Inferior parietal cortex (tissue), 1 donor: Measurements from ENCODE around the gene KISS1.

Experiments
- DNase-seq: peaks from one replicate; pipeline ENCODE4 v3.0.0-alpha.2; 2016; ENCODE audit errors: extremely low spot score

Gene KISS1

DNA sequence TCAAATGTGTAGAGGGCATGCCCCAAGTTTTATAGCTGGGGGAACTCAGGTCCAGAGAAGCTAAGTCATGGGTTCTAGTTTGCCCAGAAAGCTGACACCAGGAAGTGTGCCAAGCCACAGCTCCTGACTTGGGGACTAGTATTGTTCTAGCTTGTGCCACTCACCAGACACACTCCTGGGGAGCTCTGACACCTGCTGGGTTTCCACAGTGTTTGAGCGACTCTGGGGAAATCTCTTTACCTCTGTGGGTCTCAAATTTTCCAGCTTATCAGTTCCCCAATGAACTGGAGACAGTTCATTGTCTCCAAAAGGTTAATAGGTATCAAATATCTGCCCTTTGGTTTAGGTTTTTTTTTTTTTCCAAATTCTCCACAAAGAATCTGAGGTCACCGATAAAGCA is 4.2 kb downstream of the KISS1 start:
- DNase-seq, result no peak

DNA sequence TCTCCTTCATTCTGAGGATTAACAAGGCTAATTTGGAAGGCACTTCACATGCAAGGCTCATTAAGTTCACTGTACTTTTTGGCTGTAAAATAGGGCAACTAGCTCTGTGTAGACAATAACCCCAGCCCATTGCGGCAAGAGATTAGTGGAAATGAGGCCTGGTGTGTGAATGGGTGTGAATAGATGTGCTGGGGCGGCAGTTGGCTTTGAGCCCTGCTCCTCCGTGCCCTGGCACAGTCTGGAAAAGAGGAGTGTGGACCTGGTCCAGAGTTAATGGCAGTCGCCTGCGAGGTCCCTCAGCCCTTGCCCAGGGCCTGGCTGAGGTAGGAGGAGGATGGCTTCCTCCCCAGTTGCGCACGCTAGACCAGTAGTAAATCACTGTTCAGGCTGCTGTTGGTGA is 4.8 kb downstream of the KISS1 start:
- no peak for DNase-seq

DNA sequence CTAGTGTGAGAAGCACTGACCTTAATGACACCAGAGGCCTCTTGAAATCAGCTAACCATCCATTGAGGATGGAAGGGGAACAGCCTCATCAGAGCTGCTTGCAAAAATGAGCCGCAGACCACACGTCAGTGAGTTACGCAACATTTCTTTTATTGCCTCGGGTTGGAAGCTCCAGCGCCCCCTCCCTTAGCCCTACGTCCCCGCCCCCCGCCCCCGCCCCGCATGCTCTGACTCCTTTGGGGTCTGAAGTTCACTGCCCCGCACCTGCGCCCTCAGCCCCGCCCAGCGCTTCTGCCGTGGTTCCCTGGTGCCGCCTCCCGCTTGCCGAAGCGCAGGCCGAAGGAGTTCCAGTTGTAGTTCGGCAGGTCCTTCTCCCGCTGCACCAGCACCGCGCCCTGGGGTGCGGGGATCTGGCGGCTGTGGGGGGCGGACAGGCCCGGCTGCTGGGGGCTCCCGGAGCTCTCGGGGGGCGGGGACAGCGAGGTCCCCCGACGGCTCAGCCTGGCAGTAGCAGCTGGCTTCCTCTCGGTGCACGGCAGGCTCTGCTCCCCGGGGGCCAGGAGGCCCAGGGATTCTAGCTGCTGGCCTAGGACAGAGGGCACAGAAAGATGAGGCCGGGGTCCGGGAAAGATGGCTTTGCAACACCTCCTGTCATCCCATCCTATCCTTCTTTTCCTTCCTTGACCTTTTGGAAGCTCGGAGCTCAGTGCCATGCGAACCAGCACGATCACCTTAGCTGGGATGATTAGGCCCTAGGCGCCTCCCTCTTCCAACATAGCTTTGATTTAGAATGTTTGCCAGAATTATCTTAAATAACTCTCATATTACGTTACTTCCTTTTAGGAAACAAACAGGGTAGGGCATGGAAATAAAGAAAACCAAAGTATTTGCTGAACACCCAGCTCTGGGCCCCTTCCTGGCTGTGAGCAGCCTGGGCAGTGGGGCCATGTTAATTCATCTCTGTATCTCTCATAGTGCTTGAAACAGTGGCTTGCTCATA is 5.8 kb downstream of the KISS1 start:
- no peak for DNase-seq

GRCh38 chr1:204188959-204189639 is 7.2 kb downstream of the KISS1 start:
- peak; percentile 26 for DNase-seq

- no peak for DNase-seq
Measured at GRCh38 chr1:204186597-204186996, 9.7 kb downstream of the KISS1 start.

DNA sequence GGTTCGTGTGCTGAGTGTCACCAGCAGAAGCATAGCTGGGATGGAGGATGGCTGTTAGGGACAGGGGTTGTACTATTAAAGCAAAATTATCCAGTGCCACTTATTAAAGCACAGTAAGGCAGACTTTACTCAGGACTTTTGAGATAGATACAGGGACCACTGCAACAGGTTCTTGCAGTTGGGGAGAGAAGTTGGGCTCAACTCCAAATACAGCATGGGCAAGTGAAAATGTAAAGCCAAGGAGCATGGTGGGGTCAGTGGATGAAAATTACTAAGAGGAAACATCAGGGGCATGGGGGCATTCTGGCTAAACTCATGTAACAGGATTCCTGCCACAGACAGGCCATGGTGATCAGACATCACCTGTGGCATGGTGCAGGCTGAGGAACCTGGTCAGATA is 15.2 kb downstream of the KISS1 start:
- no peak for DNase-seq

GRCh38 chr1:204180133-204180532 is 16.2 kb downstream of the KISS1 start:
- no peak for DNase-seq

DNA sequence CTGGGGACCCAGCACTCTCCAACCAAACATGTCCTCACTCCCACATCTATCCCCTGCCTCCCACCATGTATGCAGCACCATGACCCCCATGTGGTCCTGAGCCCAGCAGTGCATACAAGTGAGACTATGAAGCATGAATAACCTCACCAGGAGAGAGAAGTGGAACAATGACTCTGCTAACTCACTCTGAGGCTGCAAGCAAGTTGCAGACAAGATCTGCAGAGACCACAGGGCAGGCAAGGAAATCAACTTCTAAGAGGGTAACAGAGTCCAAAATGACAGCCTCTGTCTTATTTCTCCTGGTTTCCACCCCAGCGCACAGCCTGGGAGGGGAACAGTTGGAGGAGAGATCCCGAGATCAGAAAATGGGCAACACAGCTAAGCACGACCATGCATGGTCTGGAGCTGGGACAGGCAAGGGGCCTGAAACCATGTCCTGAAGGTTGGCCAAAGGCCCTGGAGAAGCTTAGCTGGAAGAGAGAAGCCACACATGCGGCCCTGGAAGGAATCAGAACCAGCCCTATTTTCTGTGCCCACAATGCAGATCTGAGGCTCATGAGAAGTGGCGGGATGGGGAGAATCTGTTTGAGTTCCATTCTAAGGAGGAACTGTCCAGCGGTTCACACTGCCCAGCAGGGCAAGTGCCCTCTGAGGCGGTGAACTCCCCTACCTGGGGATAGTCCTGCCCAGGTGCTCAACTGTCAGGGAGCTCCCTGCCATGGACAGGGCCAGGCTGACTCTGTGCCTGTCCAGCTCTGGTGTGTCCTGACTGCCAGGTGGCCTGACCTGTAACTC is 17.6 kb downstream of the KISS1 start:
- no peak for DNase-seq

- no peak for DNase-seq
Measured at GRCh38 chr1:204177133-204177532, 19.2 kb downstream of the KISS1 start.

DNA sequence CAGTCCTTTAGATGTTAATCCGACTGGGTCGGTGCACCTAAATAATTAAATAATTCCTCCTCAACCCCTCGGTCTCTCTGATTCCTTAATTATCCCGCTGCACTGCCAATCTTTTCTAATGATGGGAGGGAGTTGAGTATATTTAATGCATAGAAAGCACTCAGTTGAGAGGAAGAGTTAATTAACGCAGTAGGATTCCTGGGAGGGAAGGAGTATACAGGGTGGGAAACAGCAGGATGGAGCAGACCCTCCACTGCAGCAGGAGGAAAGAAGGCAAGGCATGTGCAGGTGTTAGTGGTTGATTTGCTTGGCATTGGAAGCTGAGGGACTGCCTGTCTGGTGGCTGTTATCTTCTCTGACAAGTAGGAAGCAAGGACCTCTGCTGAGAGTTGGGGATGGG is 20.2 kb downstream of the KISS1 start:
- no peak for DNase-seq

- no peak for DNase-seq
Measured at GRCh38 chr1:204174958-204175357, 21.3 kb downstream of the KISS1 start.

DNA sequence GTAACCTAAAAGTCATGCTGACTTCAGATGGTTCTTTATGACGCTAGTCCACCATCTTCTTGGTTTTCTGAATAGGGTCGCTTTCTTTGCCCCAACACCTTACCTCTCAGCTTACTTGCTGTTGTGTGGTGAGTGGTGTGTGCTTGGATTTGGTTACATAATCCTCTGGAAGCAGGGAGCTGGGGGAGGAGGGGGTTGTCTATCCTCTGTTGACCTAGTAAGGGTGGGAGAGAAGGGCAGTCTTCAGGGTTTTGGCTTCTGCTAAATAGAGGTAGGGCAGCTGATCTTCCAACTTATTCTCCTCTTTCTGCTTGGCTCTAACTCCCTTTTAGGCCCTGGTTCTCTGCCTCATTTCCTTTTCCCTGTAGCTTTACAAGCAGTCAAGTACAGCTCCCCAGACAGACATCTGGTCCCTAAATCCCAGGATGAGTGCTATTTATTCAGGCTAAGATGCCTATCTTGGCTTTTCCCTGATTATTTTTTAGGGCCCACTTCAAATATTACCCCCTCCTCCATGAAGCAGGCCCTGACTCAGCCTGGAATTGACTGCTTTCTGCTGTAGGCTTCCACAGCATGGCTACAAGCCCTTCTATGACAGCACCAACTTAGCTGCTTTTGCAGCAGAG is 23.8 kb downstream of the KISS1 start:
- no peak for DNase-seq

GRCh38 chr1:204171751-204172178 is 24.5 kb downstream of the KISS1 start:
- DNase-seq, result no peak

GRCh38 chr1:204170494-204171155 is 25.7 kb downstream of the KISS1 start:
- no peak for DNase-seq

- DNase-seq, result no peak
Measured at GRCh38 chr1:204169858-204170257, 26.4 kb downstream of the KISS1 start.

DNA sequence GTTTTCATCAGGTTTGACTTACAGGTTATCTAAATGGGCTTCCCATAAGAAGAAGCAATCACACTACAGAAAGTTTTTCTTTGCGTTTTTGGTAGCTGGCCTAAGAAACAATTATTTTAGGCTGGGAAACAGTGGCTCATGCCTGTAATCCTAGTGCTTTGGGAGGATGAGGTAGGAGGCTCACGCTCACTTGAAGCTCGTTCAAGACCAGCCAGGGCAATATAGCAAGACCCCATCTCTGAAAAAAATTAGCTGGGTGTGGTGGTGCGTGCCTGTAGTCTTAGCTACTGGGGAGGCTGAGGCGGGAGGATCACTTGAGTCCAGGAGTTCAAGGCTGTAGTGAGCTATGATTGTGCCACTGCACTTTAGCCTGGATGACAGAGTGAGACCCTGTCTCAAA is 28.6 kb downstream of the KISS1 start:
- no peak for DNase-seq

- no peak for DNase-seq
Measured at GRCh38 chr1:204166219-204166618, 30.1 kb downstream of the KISS1 start, which contains the start of gene REN. TSS of gene REN (minus strand) at chr1:204166337. CDS start at chr1:204166293, 44 bp downstream.

DNA sequence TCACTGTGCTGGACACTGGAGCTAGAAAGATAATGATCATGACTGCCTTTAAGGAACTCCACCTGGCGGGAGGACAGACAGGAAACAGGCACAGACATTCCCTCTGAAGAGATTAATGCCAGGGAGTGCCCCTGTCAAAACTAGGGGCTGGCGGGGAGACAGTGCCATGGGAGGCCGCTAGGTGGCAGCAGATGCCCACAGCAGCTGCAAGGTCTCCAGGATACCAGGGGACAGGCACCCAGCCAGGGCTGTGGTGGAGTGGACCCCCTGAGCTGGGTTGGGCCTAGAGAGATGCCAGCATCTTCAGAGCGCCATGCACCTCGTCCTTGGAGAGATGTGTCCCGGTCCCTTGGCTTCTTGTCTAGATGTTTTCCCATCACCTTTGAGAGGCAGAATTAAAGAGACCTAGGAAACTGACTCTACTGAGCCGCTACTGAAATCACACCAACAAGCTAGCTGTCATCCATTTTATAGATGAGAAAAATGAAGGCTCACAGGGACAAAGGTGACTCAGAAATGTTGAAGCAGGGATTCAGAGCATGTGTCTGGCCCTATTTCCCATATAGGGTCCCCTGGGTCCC is 33.7 kb downstream of the KISS1 start:
- DNase-seq, result peak; percentile 80

- no peak for DNase-seq
Measured at GRCh38 chr1:204161609-204162493, 34.4 kb downstream of the KISS1 start.

GRCh38 chr1:204157962-204158361 is 38.3 kb downstream of the KISS1 start:
- DNase-seq, result no peak
